GM23338 (cell line): ENCODE data around the gene MEGF11. TPM values are rescaled to one million over a fixed set of nuclear protein-coding genes. Genes with fewer than 3 reads are reported as not detected.

Experiments used
- ATAC-seq: fragments of 200-7000 bp; cut with Tn5 transposase; 3 replicates; pipeline ENCODE4 v1.9.1; 2020
- DNase-seq: peaks from one replicate; pipeline ENCODE4 v3.0.0-alpha.2; 2015; ENCODE audit warnings: low spot score
- H2AFZ ChIP-seq: fragments of 200-600 bp; sonication (generic); 2 replicates; pipeline ENCODE4 v1.8.0; 2016; ENCODE audit warnings: antibody characterized with exemption, mild to moderate bottlenecking, moderate library complexity
- H3F3A ChIP-seq: fragments of 200-600 bp; sonication (generic); replicated peaks from 2 replicates; pipeline ENCODE4 v1.8.0; 2017; ENCODE audit warnings: antibody characterized with exemption, mixed run types, low read depth
- H3K27ac ChIP-seq: fragments of 200-600 bp; sonication (generic); 2 replicates; pipeline ENCODE4 v1.6.1; 2016; ENCODE audit warnings: low read depth
- H3K27me3 ChIP-seq: fragments of 200-600 bp; sonication (generic); 2 replicates; pipeline ENCODE4 v1.8.0; 2016; ENCODE audit warnings: mild to moderate bottlenecking, mixed run types, moderate library complexity; ENCODE audit not compliant: insufficient read depth
- H3K36me3 ChIP-seq: fragments of 200-600 bp; sonication (generic); 2 replicates; pipeline ENCODE4 v1.8.0; 2016; ENCODE audit warnings: mild to moderate bottlenecking; ENCODE audit not compliant: insufficient read depth
- H3K4me1 ChIP-seq: fragments of 200-600 bp; sonication (generic); 2 replicates; pipeline ENCODE4 v1.8.0; 2016; ENCODE audit warnings: mild to moderate bottlenecking, moderate library complexity; ENCODE audit not compliant: insufficient read depth
- H3K4me2 ChIP-seq: fragments of 200-600 bp; sonication (generic); 2 replicates; pipeline ENCODE4 v1.7.1; 2017; ENCODE audit warnings: mixed run types
- H3K4me3 ChIP-seq: fragments of 200-600 bp; sonication (generic); 2 replicates; pipeline ENCODE4 v1.6.1; 2016; ENCODE audit warnings: mixed run types
- H3K79me2 ChIP-seq: fragments of 200-600 bp; sonication (generic); replicated peaks from 2 replicates; pipeline ENCODE4 v1.8.0; 2017; ENCODE audit warnings: mild to moderate bottlenecking; ENCODE audit not compliant: insufficient read depth
- H3K9me2 ChIP-seq: fragments of 200-600 bp; sonication (generic); 2 replicates; pipeline ENCODE4 v1.8.0; 2017; ENCODE audit not compliant: insufficient read depth
- H4K20me1 ChIP-seq: fragments of 200-600 bp; sonication (generic); replicated peaks from 2 replicates; pipeline ENCODE4 v1.8.0; 2017; ENCODE audit warnings: mild to moderate bottlenecking; ENCODE audit not compliant: insufficient read depth
- H3K27ac Mint-ChIP-seq: 2 replicates; pipeline ENCODE4 v1.8.0; 2020; ENCODE audit warnings: inconsistent platforms, mild to moderate bottlenecking, moderate library complexity, mixed read lengths
- H3K27me3 Mint-ChIP-seq: 3 replicates; pipeline ENCODE4 v1.8.0; 2022; ENCODE audit warnings: low read depth, mild to moderate bottlenecking, moderate library complexity, mixed read lengths, inconsistent platforms; ENCODE audit not compliant: insufficient read depth, poor library complexity
- H3K36me3 Mint-ChIP-seq: 3 replicates; pipeline ENCODE4 v1.8.0; 2021; ENCODE audit warnings: low read depth, mild to moderate bottlenecking, inconsistent platforms, moderate library complexity, mixed read lengths
- H3K4me1 Mint-ChIP-seq: 3 replicates; pipeline ENCODE4 v1.8.0; 2020; ENCODE audit warnings: mild to moderate bottlenecking, inconsistent platforms, mixed read lengths
- H3K4me3 Mint-ChIP-seq: 3 replicates; pipeline ENCODE4 v1.8.0; 2021; ENCODE audit warnings: moderate library complexity, mild to moderate bottlenecking, inconsistent platforms, mixed read lengths
- H3K9me3 Mint-ChIP-seq: 3 replicates; pipeline ENCODE4 v1.8.0; 2020; ENCODE audit warnings: moderate library complexity, mild to moderate bottlenecking, inconsistent platforms, mixed read lengths
- CREB1 ChIP-seq: fragments of 250-450 bp; sonication (Bioruptor Pico); IDR thresholded peaks from 2 replicates; pipeline ENCODE4 v1.5.0; 2020; ENCODE audit warnings: low read depth, mild to moderate bottlenecking, moderate library complexity
- EZH2 ChIP-seq: fragments of 200-600 bp; sonication (generic); IDR thresholded peaks from one replicate; pipeline ENCODE4 v1.8.0; 2017; ENCODE audit warnings: antibody characterized with exemption, mild to moderate bottlenecking, low read depth; ENCODE audit not compliant: unreplicated experiment
- EZH2phosphoT487 ChIP-seq: fragments of 200-600 bp; sonication (generic); IDR thresholded peaks from one replicate; pipeline ENCODE4 v1.8.1; 2018; ENCODE audit warnings: antibody characterized with exemption; ENCODE audit not compliant: unreplicated experiment
- JUNB ChIP-seq: IDR thresholded peaks from one replicate; pipeline ENCODE4 v1.6.1; 2016; ENCODE audit warnings: antibody characterized with exemption; ENCODE audit not compliant: unreplicated experiment
- NANOG ChIP-seq: IDR thresholded peaks from 2 replicates; pipeline ENCODE4 v1.6.1; 2016; ENCODE audit warnings: antibody characterized with exemption, borderline replicate concordance
- POLR2AphosphoS5 ChIP-seq: IDR thresholded peaks from 2 replicates; pipeline ENCODE4 v1.6.1; 2016; ENCODE audit warnings: antibody characterized with exemption, low read depth
- STAT1 ChIP-seq: IDR thresholded peaks from one replicate; pipeline ENCODE4 v1.6.1; 2016; ENCODE audit warnings: antibody characterized with exemption; ENCODE audit not compliant: unreplicated experiment
- ZNF114 ChIP-seq: fragments of 250-450 bp; sonication (Bioruptor Pico); IDR thresholded peaks from 2 replicates; pipeline ENCODE4 v1.5.0; 2020; ENCODE audit warnings: mild to moderate bottlenecking, moderate library complexity
- ZNF331 ChIP-seq: fragments of 250-450 bp; sonication (Bioruptor Pico); IDR thresholded peaks from 2 replicates; pipeline ENCODE4 v1.5.0; 2020; ENCODE audit warnings: low read depth, mild to moderate bottlenecking, moderate library complexity
- polyA plus RNA-seq: library from polyadenylated mRNA; unstranded; fragments of >200 nt; fragmentation: Nextera tagmentation; extraction: Ambion mirVana; gene quantifications from 2 replicates; pipeline ENCODE4 v1.2.1, GENCODE V29; 2016
- total RNA-seq: library from RNA; depleted of rRNA; stranded (reverse); fragments of >200 nt; shearing (Covaris generic); gene quantifications from 2 replicates; pipeline ENCODE4 v1.2.3, GENCODE V29; 2014
- TF ChIP-seq, protein P1 (sequence below), 2 experiments: fragments of 200-600 bp in 1 of 2; sonication (generic) in 1 of 2; conservative IDR thresholded peaks; 2 replicates each; pipeline versions ENCODE4 v1.5.1 to v1.6.1; 2016 to 2017; ENCODE audit warnings: antibody characterized with exemption in 2 of 2, low read depth in 2 of 2, mild to moderate bottlenecking in 2 of 2, moderate library complexity in 1 of 2
- TF ChIP-seq, protein P2 (sequence below): IDR thresholded peaks from one replicate; pipeline ENCODE4 v1.6.1; 2018; ENCODE audit warnings: antibody characterized with exemption; ENCODE audit not compliant: unreplicated experiment

MEGF11 gene
- total and polyA plus RNA-seq, 2 experiments from 2014 or later = 1.3 to 1.9 TPM

- Histone ChIP-seq H4K20me1 (no peaks in the 10 kb centered on the region), H3F3A (no peaks in the 10 kb centered on the region), H3K36me3 (no peaks in the 10 kb centered on the region), H3K4me1 (no peaks in the 10 kb centered on the region), H3K27ac (no peak overlapping the region), H3K4me3 (no peak overlapping the region), H2AFZ (no peak overlapping the region), H3K79me2 (no peaks in the 10 kb centered on the region), H3K9me2 (peaks cover 4% of the 10 kb centered on the region; the same call in 1 of the 2 replicates), H3K4me2 (no peak overlapping the region), H3K27me3 (no peaks in the 10 kb centered on the region)
- Mint-ChIP-seq H3K4me3 (no peak overlapping the region), H3K9me3 (no peaks in the 10 kb centered on the region), H3K27ac (no peak overlapping the region), H3K36me3 (no peaks in the 10 kb centered on the region), H3K27me3 (peaks cover 9% of the 10 kb centered on the region), H3K4me1 (peaks cover 6% of the 10 kb centered on the region)
- no peak for DNase-seq
- no peak for TF ChIP-seq EZH2
- TF ChIP-seq NANOG = no peak
- TF ChIP-seq, protein P1, sequence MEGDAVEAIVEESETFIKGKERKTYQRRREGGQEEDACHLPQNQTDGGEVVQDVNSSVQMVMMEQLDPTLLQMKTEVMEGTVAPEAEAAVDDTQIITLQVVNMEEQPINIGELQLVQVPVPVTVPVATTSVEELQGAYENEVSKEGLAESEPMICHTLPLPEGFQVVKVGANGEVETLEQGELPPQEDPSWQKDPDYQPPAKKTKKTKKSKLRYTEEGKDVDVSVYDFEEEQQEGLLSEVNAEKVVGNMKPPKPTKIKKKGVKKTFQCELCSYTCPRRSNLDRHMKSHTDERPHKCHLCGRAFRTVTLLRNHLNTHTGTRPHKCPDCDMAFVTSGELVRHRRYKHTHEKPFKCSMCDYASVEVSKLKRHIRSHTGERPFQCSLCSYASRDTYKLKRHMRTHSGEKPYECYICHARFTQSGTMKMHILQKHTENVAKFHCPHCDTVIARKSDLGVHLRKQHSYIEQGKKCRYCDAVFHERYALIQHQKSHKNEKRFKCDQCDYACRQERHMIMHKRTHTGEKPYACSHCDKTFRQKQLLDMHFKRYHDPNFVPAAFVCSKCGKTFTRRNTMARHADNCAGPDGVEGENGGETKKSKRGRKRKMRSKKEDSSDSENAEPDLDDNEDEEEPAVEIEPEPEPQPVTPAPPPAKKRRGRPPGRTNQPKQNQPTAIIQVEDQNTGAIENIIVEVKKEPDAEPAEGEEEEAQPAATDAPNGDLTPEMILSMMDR (conservative IDR thresholded peaks at IDR 0.05; ENCODE audit: low read depth in 2 of 2) = no peak
- TF ChIP-seq ZNF114 (CRISPR knock-in tag) = no peak
- TF ChIP-seq POLR2AphosphoS5 = no peak
- TF ChIP-seq, protein P2, sequence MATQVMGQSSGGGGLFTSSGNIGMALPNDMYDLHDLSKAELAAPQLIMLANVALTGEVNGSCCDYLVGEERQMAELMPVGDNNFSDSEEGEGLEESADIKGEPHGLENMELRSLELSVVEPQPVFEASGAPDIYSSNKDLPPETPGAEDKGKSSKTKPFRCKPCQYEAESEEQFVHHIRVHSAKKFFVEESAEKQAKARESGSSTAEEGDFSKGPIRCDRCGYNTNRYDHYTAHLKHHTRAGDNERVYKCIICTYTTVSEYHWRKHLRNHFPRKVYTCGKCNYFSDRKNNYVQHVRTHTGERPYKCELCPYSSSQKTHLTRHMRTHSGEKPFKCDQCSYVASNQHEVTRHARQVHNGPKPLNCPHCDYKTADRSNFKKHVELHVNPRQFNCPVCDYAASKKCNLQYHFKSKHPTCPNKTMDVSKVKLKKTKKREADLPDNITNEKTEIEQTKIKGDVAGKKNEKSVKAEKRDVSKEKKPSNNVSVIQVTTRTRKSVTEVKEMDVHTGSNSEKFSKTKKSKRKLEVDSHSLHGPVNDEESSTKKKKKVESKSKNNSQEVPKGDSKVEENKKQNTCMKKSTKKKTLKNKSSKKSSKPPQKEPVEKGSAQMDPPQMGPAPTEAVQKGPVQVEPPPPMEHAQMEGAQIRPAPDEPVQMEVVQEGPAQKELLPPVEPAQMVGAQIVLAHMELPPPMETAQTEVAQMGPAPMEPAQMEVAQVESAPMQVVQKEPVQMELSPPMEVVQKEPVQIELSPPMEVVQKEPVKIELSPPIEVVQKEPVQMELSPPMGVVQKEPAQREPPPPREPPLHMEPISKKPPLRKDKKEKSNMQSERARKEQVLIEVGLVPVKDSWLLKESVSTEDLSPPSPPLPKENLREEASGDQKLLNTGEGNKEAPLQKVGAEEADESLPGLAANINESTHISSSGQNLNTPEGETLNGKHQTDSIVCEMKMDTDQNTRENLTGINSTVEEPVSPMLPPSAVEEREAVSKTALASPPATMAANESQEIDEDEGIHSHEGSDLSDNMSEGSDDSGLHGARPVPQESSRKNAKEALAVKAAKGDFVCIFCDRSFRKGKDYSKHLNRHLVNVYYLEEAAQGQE = no peak
- no peak for TF ChIP-seq ZNF331
- no peak for TF ChIP-seq EZH2phosphoT487
- ATAC-seq = no peak
These were observed 88.8 kb downstream of the MEGF11 start for GRCh38 chr15:66164788-66165187.

GRCh38 chr15:66163553-66163952, 90.0 kb downstream of the MEGF11 start:
- Histone ChIP-seq H4K20me1 (no peaks in the 10 kb centered on the region), H2AFZ (no peak overlapping the region), H3F3A (no peaks in the 10 kb centered on the region), H3K36me3 (no peaks in the 10 kb centered on the region), H3K4me2 (no peak overlapping the region), H3K4me1 (no peaks in the 10 kb centered on the region), H3K27me3 (no peaks in the 10 kb centered on the region), H3K79me2 (no peaks in the 10 kb centered on the region), H3K27ac (no peak overlapping the region), H3K9me2 (peaks cover 7% of the 10 kb centered on the region; the same call in 1 of the 2 replicates), H3K4me3 (no peak overlapping the region)
- Mint-ChIP-seq H3K27ac (no peak overlapping the region), H3K4me1 (peaks cover 4% of the 10 kb centered on the region), H3K4me3 (no peak overlapping the region), H3K27me3 (peaks cover 9% of the 10 kb centered on the region), H3K9me3 (no peaks in the 10 kb centered on the region), H3K36me3 (no peaks in the 10 kb centered on the region)
- TF ChIP-seq STAT1 = no peak
- TF ChIP-seq CREB1 (CRISPR knock-in tag) = no peak
- TF ChIP-seq EZH2 = no peak
- TF ChIP-seq ZNF114 (CRISPR knock-in tag) = no peak
- no peak for TF ChIP-seq NANOG
- no peak for TF ChIP-seq JUNB
- TF ChIP-seq, protein P2 = no peak
- TF ChIP-seq, protein P1 (conservative IDR thresholded peaks at IDR 0.05; ENCODE audit: low read depth in 2 of 2) = no peak
- no peak for TF ChIP-seq EZH2phosphoT487
- TF ChIP-seq ZNF331 = no peak
- no peak for TF ChIP-seq POLR2AphosphoS5
- ATAC-seq (no peak), DNase-seq (no peak)
